Stimulated activated CD4-positive, alpha-beta T cell treated with anti-CD3 and anti-CD28 coated beads, Interleukin-15, amount 100 ng/mL, for 1 hour (primary cell): ENCODE data around the gene RBMY1F.
"Not testable (repeated sequence)": the region's sequence is repeated elsewhere in the genome, so short reads cannot be mapped to it uniquely, and the experiment has no call there.

Experiments used
- DNase-seq, 2 donors: peaks; one replicate each; pipeline ENCODE4 v3.0.0-alpha.2; 2020; ENCODE audit warnings: low read depth in 1 of 2, low spot score in 1 of 2

The RBMY1F gene

GRCh38 chrY:22182823-22183222 lies at the start of gene RBMY1F:
TSS of gene RBMY1F (minus strand) at chrY:22182923. CDS start at chrY:22180969, 1,954 bp downstream.
- DNase-seq, result not testable (repeated sequence)

GRCh38 chrY:22151144-22151543 lies 31.6 kb downstream of the RBMY1F start:
- not testable (repeated sequence) for DNase-seq

- not testable (repeated sequence) for DNase-seq
Observed at GRCh38 chrY:22141011-22141695, 41.6 kb downstream of the RBMY1F start.

GRCh38 chrY:22134719-22135118 lies 48.0 kb downstream of the RBMY1F start:
- not testable (repeated sequence) for DNase-seq

GRCh38 chrY:22130494-22130893 lies 52.2 kb downstream of the RBMY1F start:
- not testable (repeated sequence) for DNase-seq
